Skin of body (tissue), 2 donors: Measurements from ENCODE around the gene DDX49. TPM values are rescaled to one million over a fixed set of nuclear protein-coding genes. Genes with fewer than 3 reads are reported as not detected.
"Not testable (repeated sequence)": the region's sequence is repeated elsewhere in the genome, so short reads cannot be mapped to it uniquely, and the experiment has no call there.

Experiments
- DNase-seq: peaks from one replicate; lab custom pipeline; 2025; lab: John Stamatoyannopoulos, UW
- total RNA-seq: library from RNA; depleted of rRNA; stranded (reverse); fragments of >200 nt; gene quantifications from one replicate; pipeline ENCODE4 v1.2.3, GENCODE V29; 2014

The DDX49 gene
- total RNA-seq, 1 donor from 2014 or later = 31.8 TPM

- no peak for DNase-seq
Observed at GRCh38 chr19:18895824-18896341, 23.6 kb upstream of the DDX49 start, which contains the start of gene CERS1. Gene CERS1, minus strand, starts transcription at chr19:18896158. Its CDS starts 86 bp downstream, at chr19:18896072.

GRCh38 chr19:18896421-18896841 lies 23.1 kb upstream of the DDX49 start:
- DNase-seq = no peak

- DNase-seq = no peak
Observed at GRCh38 chr19:18897094-18898029, 22.2 kb upstream of the DDX49 start.

- DNase-seq = no peak
Observed at GRCh38 chr19:18898081-18898606, 21.4 kb upstream of the DDX49 start.

GRCh38 chr19:18898607-18899408 lies 20.7 kb upstream of the DDX49 start:
- no peak for DNase-seq

GRCh38 chr19:18899624-18900560 lies 19.6 kb upstream of the DDX49 start:
- no peak for DNase-seq

- no peak for DNase-seq
Observed at GRCh38 chr19:18900700-18901481, 18.6 kb upstream of the DDX49 start.

- DNase-seq = no peak
Observed at GRCh38 chr19:18901491-18901890, 18.0 kb upstream of the DDX49 start.

- not testable (repeated sequence) for DNase-seq
Observed at GRCh38 chr19:18902519-18902918, 17.0 kb upstream of the DDX49 start.

GRCh38 chr19:18903156-18904037 lies 16.1 kb upstream of the DDX49 start:
- DNase-seq = no peak

GRCh38 chr19:18904334-18905057 lies 15.0 kb upstream of the DDX49 start:
- no peak for DNase-seq

- DNase-seq = no peak
Observed at GRCh38 chr19:18905058-18905456, 14.5 kb upstream of the DDX49 start.

GRCh38 chr19:18905513-18906236 lies 13.8 kb upstream of the DDX49 start:
- DNase-seq = no peak

- no peak for DNase-seq
Observed at GRCh38 chr19:18906605-18907519, 12.7 kb upstream of the DDX49 start.

GRCh38 chr19:18908917-18909619 lies 10.4 kb upstream of the DDX49 start:
- DNase-seq = no peak

GRCh38 chr19:18910010-18910409 lies 9.5 kb upstream of the DDX49 start:
- no peak for DNase-seq
